ENCODE results near the gene HMGCS2.

DNA sequence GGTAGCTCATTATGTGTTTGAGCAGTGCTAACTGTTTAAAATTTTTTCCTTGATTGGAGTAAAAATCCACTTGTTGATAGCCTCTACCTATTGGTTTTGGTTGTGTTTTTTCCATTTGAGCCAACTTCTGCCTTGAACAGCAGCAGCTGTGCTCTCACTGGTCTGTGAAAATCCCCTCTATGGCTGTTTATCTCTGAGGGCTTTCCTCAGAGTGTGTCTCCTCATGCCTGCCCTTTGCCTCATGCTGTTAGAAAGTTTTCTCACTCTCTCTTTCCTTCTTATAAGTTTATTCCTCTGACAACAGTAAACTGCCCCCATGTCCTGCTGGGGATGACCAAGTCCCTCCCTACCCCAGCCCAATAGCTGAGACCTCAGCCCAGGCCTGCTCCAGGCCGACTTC lies 28.5 kb upstream of the HMGCS2 start:
- TF ChIP-seq, protein P1, sequence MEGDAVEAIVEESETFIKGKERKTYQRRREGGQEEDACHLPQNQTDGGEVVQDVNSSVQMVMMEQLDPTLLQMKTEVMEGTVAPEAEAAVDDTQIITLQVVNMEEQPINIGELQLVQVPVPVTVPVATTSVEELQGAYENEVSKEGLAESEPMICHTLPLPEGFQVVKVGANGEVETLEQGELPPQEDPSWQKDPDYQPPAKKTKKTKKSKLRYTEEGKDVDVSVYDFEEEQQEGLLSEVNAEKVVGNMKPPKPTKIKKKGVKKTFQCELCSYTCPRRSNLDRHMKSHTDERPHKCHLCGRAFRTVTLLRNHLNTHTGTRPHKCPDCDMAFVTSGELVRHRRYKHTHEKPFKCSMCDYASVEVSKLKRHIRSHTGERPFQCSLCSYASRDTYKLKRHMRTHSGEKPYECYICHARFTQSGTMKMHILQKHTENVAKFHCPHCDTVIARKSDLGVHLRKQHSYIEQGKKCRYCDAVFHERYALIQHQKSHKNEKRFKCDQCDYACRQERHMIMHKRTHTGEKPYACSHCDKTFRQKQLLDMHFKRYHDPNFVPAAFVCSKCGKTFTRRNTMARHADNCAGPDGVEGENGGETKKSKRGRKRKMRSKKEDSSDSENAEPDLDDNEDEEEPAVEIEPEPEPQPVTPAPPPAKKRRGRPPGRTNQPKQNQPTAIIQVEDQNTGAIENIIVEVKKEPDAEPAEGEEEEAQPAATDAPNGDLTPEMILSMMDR (IDR thresholded peaks at IDR 0.05): no peak
- TF ChIP-seq EZH2phosphoT487 (IDR thresholded peaks at IDR 0.05) (no peak), EZH2 (IDR thresholded peaks at IDR 0.05) (no peak)
